CD4-positive, alpha-beta T cell (primary cell): Measurements from ENCODE around the gene CAV2. TPM values are rescaled to one million over a fixed set of nuclear protein-coding genes. Genes with fewer than 3 reads are reported as not detected.

Experiments used
- ATAC-seq: fragments of 200-7000 bp; cut with Tn5 transposase; one replicate; pipeline ENCODE4 v1.10.0; 2022; ENCODE audit warnings: mild to moderate bottlenecking; ENCODE audit not compliant: poor library complexity
- CTCF ChIA-PET: fragments of 350-600 bp; sonication (Branson Sonifier 250); formaldehyde crosslinking; loops from one replicate; lab custom pipeline; 2021; ENCODE audit warnings: antibody characterized with exemption, inconsistent platforms; lab: Charles Lee
- POLR2A ChIA-PET: fragments of 350-600 bp; sonication (Branson Sonifier 250); formaldehyde crosslinking; loops from one replicate; lab custom pipeline; 2021; ENCODE audit warnings: antibody characterized with exemption, inconsistent platforms; lab: Charles Lee
- DNase-seq, 14 experiments: peaks; one replicate each; pipeline ENCODE4 v3.0.0-alpha.2; 2013 to 2020; ENCODE audit warnings: mixed read lengths in 2 of 14
- H3K27ac ChIP-seq, 2 donors: one replicate each; pipeline versions ENCODE4 v1.5.1 to v1.7.0; 2013; ENCODE audit warnings: low read length in 2 of 2, low read depth in 1 of 2, mild to moderate bottlenecking in 1 of 2
- H3K27me3 ChIP-seq, 2 experiments: 1 replicate in 1 of 2; 2 replicates in 1 of 2; pipeline versions ENCODE4 v1.6.1 to v1.7.0; 2013; ENCODE audit warnings: low read length in 2 of 2, control low read depth in 1 of 2, mild to moderate bottlenecking in 1 of 2, moderate library complexity in 1 of 2; ENCODE audit not compliant: insufficient read depth in 2 of 2, control insufficient read depth in 1 of 2
- H3K36me3 ChIP-seq: one replicate; pipeline ENCODE4 v1.6.1; 2013; ENCODE audit warnings: low read length, control low read depth; ENCODE audit not compliant: insufficient read depth
- H3K4me1 ChIP-seq: one replicate; pipeline ENCODE4 v1.6.1; 2013; ENCODE audit warnings: low read length, control low read depth; ENCODE audit not compliant: insufficient read depth
- H3K4me3 ChIP-seq: one replicate; pipeline ENCODE4 v1.5.1; 2013; ENCODE audit warnings: mild to moderate bottlenecking, low read length, moderate library complexity
- H3K9me3 ChIP-seq, 2 experiments: 1 replicate in 1 of 2; 2 replicates in 1 of 2; pipeline versions ENCODE4 v1.6.1 to v1.7.0; 2013; ENCODE audit warnings: low read length in 2 of 2, mild to moderate bottlenecking in 2 of 2, control low read depth in 1 of 2, moderate library complexity in 1 of 2; ENCODE audit not compliant: control insufficient read depth in 1 of 2, insufficient read depth in 1 of 2
- H3K27ac Mint-ChIP-seq: one replicate; pipeline ENCODE4 v1.8.0; 2020; ENCODE audit warnings: mixed read lengths
- H3K27me3 Mint-ChIP-seq: one replicate; pipeline ENCODE4 v1.8.0; 2021; ENCODE audit warnings: mixed read lengths
- H3K36me3 Mint-ChIP-seq: one replicate; pipeline ENCODE4 v1.8.0; 2021; ENCODE audit warnings: low read depth, mixed read lengths
- H3K4me1 Mint-ChIP-seq: one replicate; pipeline ENCODE4 v1.8.0; 2021; ENCODE audit warnings: low read depth, mixed read lengths
- H3K4me3 Mint-ChIP-seq: one replicate; pipeline ENCODE4 v1.8.0; 2020; ENCODE audit warnings: mild to moderate bottlenecking, mixed read lengths
- H3K9me3 Mint-ChIP-seq: one replicate; pipeline ENCODE4 v1.8.0; 2020; ENCODE audit warnings: mixed read lengths
- CTCF ChIP-seq: fragments of 200-600 bp; IDR thresholded peaks from one replicate; pipeline ENCODE4 v1.8.0; 2022; ENCODE audit warnings: antibody characterized with exemption, mild to moderate bottlenecking
- intact Hi-C, 2 experiments: fragments of 100-400 bp; cut with DNase I in 1 of 2; cut with micrococcal nuclease in 1 of 2; formaldehyde crosslinking; loops; one replicate each; pipeline versions ENCODE4 v1.15.1 to v1.9.0; 2023 to 2025; cut with DNase I, micrococcal nuclease
- total RNA-seq, 174 experiments: library from RNA in 2 of 174; stranded (reverse) in 2 of 174; gene quantifications; one replicate each; pipeline ENCODE4 v1.2.3 and lab custom pipeline; 2021 to 2026

Gene CAV2
- total RNA-seq, 2 experiments from 2014 or later, result not detected

GRCh38 chr7:116540743-116541142, 41.2 kb downstream of the CAV2 start:
- peaks cover 0 to 7% of the 10 kb centered on the region in 2 experiments for H3K27me3 ChIP-seq
- H3K27ac Mint-ChIP-seq, result no peak overlapping the region
- intact Hi-C loops, result no loop called here
- H3K4me3 ChIP-seq, result no peak overlapping the region
- H3K4me3 Mint-ChIP-seq, result no peak overlapping the region
- no peak for ATAC-seq
- POLR2A ChIA-PET, result no interaction called here
- peaks cover 2% of the 10 kb centered on the region for H3K9me3 Mint-ChIP-seq
- no peaks in the 10 kb centered on the region for H3K4me1 ChIP-seq
- H3K4me1 Mint-ChIP-seq, result no peaks in the 10 kb centered on the region
- peaks cover 53% of the 10 kb centered on the region for H3K27me3 Mint-ChIP-seq
- CTCF ChIA-PET, result no interaction called here
- H3K36me3 ChIP-seq, result no peaks in the 10 kb centered on the region
- no peak for TF ChIP-seq CTCF
- H3K27ac ChIP-seq, result no peak overlapping the region
- H3K9me3 ChIP-seq, result peaks cover 0 to 3% of the 10 kb centered on the region in 2 experiments
- no peaks in the 10 kb centered on the region for H3K36me3 Mint-ChIP-seq
- DNase-seq, result no peak

- intact Hi-C loops, result no loop called here
- ATAC-seq (no peak), DNase-seq (no peak)
- Mint-ChIP-seq H3K9me3 (peaks cover 2% of the 10 kb centered on the region), H3K4me3 (no peak overlapping the region), H3K4me1 (no peaks in the 10 kb centered on the region), H3K27me3 (peaks cover 47% of the 10 kb centered on the region), H3K27ac (no peak overlapping the region), H3K36me3 (no peaks in the 10 kb centered on the region)
- Histone ChIP-seq H3K27ac (no peak overlapping the region), H3K4me3 (no peak overlapping the region), H3K36me3 (no peaks in the 10 kb centered on the region), H3K27me3 (peaks cover 0 to 7% of the 10 kb centered on the region in 2 experiments), H3K4me1 (no peaks in the 10 kb centered on the region), H3K9me3 (peaks cover 0 to 3% of the 10 kb centered on the region in 2 experiments)
- CTCF ChIA-PET, result no interaction called here
- POLR2A ChIA-PET, result no interaction called here
- no peak for TF ChIP-seq CTCF
Measured at GRCh38 chr7:116541951-116542350, 42.4 kb downstream of the CAV2 start.

- H3K36me3 Mint-ChIP-seq, result no peaks in the 10 kb centered on the region
- no peak for TF ChIP-seq CTCF
- Histone ChIP-seq H3K27me3 (peaks cover 0 to 2% of the 10 kb centered on the region in 2 experiments), H3K4me3 (no peak overlapping the region), H3K9me3 (peaks cover 0 to 3% of the 10 kb centered on the region in 2 experiments), H3K27ac (no peak overlapping the region), H3K36me3 (no peaks in the 10 kb centered on the region), H3K4me1 (no peaks in the 10 kb centered on the region)
- intact Hi-C loops, result no loop called here
- ChIA-PET POLR2A (no interaction called here), CTCF (no interaction called here)
- H3K27ac Mint-ChIP-seq, result no peak overlapping the region
- peaks cover 2% of the 10 kb centered on the region for H3K9me3 Mint-ChIP-seq
- DNase-seq (no peak), ATAC-seq (no peak)
- H3K27me3 Mint-ChIP-seq, result peaks cover 42% of the 10 kb centered on the region
- no peaks in the 10 kb centered on the region for H3K4me1 Mint-ChIP-seq
- H3K4me3 Mint-ChIP-seq, result no peak overlapping the region
Measured at GRCh38 chr7:116542618-116543017, 43.1 kb downstream of the CAV2 start.
